ENCODE measurements around the gene ABCF3. TPM values are rescaled to one million over a fixed set of nuclear protein-coding genes. Genes with fewer than 3 reads are reported as not detected.

ABCF3 gene
- total RNA-seq, 4 donors from 2014 or later = 41.0 to 76.7 (median 64.0) TPM

DNA sequence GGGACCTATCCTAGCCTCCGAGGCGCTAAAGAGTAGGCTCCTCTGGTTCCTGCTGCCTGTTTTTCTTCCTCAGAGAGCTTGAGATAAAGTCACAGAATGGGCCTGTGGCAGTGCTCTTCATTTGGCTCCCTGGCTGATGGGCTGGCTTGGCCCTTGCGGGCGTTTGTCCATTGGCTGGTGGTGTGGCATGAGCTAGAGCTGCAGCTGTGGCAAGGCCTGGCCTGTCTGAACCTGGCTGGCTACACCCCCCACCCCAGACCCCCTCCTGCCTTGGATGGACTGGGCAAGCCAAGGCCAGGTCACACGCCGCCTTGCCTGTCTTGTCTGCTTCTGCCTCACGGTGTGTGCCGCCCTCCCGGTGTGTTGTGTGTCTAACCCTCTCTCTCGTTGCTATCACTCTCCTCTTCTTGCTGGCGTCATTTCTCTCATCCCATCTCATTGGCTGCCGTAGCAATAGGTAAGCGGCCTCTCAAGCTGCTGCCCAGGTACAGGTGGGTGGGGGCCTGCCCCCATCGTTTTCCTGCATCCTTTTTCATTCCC, 8.2 kb upstream of the ABCF3 start:
- no peak for DNase-seq (ENCODE audit: low spot score)
- TF ChIP-seq, protein P1, sequence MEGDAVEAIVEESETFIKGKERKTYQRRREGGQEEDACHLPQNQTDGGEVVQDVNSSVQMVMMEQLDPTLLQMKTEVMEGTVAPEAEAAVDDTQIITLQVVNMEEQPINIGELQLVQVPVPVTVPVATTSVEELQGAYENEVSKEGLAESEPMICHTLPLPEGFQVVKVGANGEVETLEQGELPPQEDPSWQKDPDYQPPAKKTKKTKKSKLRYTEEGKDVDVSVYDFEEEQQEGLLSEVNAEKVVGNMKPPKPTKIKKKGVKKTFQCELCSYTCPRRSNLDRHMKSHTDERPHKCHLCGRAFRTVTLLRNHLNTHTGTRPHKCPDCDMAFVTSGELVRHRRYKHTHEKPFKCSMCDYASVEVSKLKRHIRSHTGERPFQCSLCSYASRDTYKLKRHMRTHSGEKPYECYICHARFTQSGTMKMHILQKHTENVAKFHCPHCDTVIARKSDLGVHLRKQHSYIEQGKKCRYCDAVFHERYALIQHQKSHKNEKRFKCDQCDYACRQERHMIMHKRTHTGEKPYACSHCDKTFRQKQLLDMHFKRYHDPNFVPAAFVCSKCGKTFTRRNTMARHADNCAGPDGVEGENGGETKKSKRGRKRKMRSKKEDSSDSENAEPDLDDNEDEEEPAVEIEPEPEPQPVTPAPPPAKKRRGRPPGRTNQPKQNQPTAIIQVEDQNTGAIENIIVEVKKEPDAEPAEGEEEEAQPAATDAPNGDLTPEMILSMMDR (IDR thresholded peaks at IDR 0.05) = no peak
- no peak for ATAC-seq (ENCODE audit: low FRiP score)

DNA sequence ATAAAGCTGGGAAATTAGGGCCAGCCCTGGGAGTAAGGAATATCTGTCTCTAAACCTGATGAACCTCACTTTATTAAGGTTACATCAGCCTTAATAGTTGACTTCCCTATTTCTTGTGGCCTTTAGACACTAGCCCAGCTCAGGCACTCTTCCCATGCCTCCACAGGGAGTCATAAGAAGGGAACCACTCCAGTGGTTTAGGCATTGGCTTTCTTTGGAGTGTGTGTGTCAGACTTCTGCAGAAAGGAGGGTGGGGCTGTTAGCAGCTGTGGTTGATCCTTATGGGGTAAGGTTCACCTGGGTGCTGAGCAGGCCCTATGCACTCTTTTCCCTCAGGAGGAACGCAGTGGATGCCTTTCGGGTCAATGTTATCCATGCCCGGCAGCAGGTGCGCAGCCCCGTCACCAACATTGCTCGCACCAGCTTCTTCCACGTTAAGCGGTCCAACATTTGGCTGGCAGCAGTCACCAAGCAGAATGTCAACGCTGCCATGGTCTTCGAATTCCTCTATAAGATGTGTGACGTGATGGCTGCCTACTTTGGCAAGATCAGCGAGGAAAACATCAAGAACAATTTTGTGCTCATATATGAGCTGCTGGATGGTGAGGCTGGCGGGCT, 7.4 kb upstream of the ABCF3 start:
- DNase-seq (ENCODE audit: low spot score) (no peak), ATAC-seq (ENCODE audit: low FRiP score) (no peak)
- TF ChIP-seq, protein P1 (IDR thresholded peaks at IDR 0.05) = no peak

DNA sequence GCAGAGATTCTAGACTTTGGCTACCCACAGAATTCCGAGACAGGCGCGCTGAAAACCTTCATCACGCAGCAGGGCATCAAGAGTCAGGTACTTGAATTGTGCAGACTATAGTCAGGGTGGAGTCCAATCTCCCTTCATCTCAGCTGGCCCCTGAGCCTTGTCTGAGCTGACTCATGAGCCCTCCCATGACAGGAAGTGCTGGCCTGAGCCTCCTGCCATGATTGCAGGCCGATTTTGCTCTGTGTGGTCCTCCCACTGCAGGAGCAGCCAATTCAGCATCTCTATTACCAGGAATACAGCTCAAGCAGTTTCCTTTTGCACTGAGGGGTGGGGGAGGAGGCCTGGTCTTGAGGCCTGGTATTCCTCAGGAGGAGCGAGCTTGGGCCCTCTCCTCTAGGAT, 5.8 kb upstream of the ABCF3 start:
- ATAC-seq (ENCODE audit: low FRiP score) = no peak
- DNase-seq (ENCODE audit: low spot score) = no peak
- TF ChIP-seq, protein P1 (IDR thresholded peaks at IDR 0.05) = no peak

DNA sequence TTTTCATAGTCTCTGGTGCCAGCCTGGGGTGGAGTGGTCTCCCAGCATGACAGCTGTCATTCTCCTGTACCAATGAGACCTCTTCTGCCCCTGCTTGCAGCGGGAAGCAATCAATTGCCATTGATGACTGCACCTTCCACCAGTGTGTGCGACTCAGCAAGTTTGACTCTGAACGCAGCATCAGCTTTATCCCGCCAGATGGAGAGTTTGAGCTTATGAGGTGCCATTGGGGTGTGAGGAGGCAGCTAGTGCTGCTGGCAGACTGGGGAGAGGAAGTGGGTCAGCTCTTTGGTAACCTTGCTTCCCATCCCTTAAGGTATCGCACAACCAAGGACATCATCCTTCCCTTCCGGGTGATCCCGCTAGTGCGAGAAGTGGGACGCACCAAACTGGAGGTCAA, 4.4 kb upstream of the ABCF3 start:
- TF ChIP-seq, protein P1 (IDR thresholded peaks at IDR 0.05) = no peak
- ATAC-seq (ENCODE audit: low FRiP score) = no peak
- DNase-seq (ENCODE audit: low spot score) = no peak

DNA sequence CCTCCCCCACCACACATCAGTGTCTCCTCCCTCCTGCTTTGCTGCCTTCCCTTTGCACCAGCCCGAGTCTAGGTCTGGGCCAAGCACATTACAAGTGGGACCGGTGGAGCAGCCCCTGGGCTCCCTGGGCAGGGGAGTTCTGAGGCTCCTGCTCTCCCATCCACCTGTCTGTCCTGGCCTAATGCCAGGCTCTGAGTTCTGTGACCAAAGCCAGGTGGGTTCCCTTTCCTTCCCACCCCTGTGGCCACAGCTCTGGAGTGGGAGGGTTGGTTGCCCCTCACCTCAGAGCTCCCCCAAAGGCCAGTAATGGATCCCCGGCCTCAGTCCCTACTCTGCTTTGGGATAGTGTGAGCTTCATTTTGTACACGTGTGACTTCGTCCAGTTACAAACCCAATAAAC, 2.3 kb upstream of the ABCF3 start:
- no peak for DNase-seq (ENCODE audit: low spot score)
- ATAC-seq (ENCODE audit: low FRiP score) = no peak
- TF ChIP-seq, protein P1 (IDR thresholded peaks at IDR 0.05) = no peak

DNA sequence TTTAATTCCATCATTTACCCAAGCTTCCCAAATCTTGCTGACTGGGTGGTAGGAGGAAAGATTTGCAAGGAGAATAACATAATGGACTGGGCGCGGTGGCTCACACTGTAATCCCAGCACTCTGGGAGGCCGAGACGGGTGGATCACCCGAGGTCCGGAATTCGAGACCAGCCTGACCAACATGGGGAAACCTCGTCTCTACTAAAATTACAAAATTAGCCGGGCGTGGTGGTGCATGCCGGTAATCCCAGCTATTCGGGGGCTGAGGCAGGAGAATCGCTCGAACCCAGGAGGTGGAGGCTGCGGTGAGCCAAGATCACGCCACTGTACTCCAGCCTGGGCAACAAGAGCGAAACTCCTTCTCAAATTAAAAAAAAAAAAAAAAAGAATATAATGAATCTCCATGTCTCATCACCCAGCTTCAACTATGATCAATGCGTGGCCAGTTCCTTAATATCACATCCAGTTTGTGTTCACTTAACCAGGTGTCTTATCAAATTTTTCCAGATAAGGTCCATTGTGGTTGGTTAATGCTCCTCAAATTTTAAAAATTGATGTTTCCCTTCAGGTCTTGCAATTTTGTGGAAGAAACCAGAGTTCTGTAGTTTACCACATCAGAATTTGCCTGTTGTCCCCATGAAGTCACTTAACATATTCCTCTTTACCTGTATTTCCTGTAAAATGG, 1.3 kb upstream of the ABCF3 start:
- no peak for DNase-seq (ENCODE audit: low spot score)
- TF ChIP-seq, protein P1 (IDR thresholded peaks at IDR 0.05) = no peak
- no peak for ATAC-seq (ENCODE audit: low FRiP score)

All from omental fat pad (tissue), 4 donors.